GM10266 (cell line): ENCODE results near the gene MOB3B.

Experiments
- DNase-seq: peaks from one replicate; pipeline ENCODE4 v3.0.0; 2012; ENCODE audit errors: extremely low spot score
- CTCF ChIP-seq: IDR thresholded peaks from 2 replicates; pipeline ENCODE4 v1.5.1; 2012; ENCODE audit warnings: mild to moderate bottlenecking, low read depth; ENCODE audit not compliant: control insufficient read depth, insufficient read depth; ENCODE audit errors: missing control alignments

MOB3B gene

GRCh38 chr9:27329291-27329690 is 200.3 kb downstream of the MOB3B start:
- DNase-seq, result no peak
- no peak for TF ChIP-seq CTCF

GRCh38 chr9:27328483-27328882 is 201.1 kb downstream of the MOB3B start:
- DNase-seq, result no peak
- no peak for TF ChIP-seq CTCF

GRCh38 chr9:27311184-27311583 is 218.4 kb downstream of the MOB3B start:
- DNase-seq, result no peak
- TF ChIP-seq CTCF, result no peak

- DNase-seq, result no peak
Measured at GRCh38 chr9:27310582-27310981, 219.0 kb downstream of the MOB3B start.

GRCh38 chr9:27308691-27309390 is 220.8 kb downstream of the MOB3B start:
- DNase-seq, result no peak
- no peak for TF ChIP-seq CTCF

More at GRCh38 chr9:27310582-27310981, 219.0 kb downstream of the MOB3B start:
- TF ChIP-seq CTCF, result no peak

- no peak for DNase-seq
- TF ChIP-seq CTCF, result no peak
Measured at GRCh38 chr9:27304521-27304920, 225.1 kb downstream of the MOB3B start.

GRCh38 chr9:27303219-27303618 is 226.4 kb downstream of the MOB3B start:
- TF ChIP-seq CTCF, result no peak
- no peak for DNase-seq
